ENCODE results near the gene SLC6A13.

The SLC6A13 gene

GRCh38 chr12:214003-214741, 48.5 kb downstream of the SLC6A13 start, which contains the start of gene SLC6A12:
Gene SLC6A12, minus strand, starts transcription at chr12:214157. Its CDS starts 4,171 bp downstream, at chr12:209986.
- Histone ChIP-seq H2AFZ (ENCODE audit: low read depth, low read length) (no peak within 1 kb of the TSS), H3K4me1 (ENCODE audit: insufficient read depth, low read length) (no peaks in the 10 kb centered on the region)

GRCh38 chr12:213527-213932, 49.1 kb downstream of the SLC6A13 start:
- Histone ChIP-seq H2AFZ (ENCODE audit: low read depth, low read length) (no peak overlapping the region), H3K27ac (ENCODE audit: low read length) (no peak overlapping the region), H3K9me3 (ENCODE audit: insufficient read depth, low read length, severe bottlenecking) (no peaks in the 10 kb centered on the region), H3K27me3 (ENCODE audit: insufficient read depth, low read length, poor library complexity) (peaks cover 13% of the 10 kb centered on the region), H3K4me2 (ENCODE audit: insufficient read depth, low read length) (no peak overlapping the region), H3K9ac (ENCODE audit: low read depth, low read length) (no peak overlapping the region), H4K20me1 (ENCODE audit: insufficient read depth, low read length) (0 out of 2 replicates have a peak, but pooled peaks cover 3% of the 10 kb centered on the region), H3K36me3 (ENCODE audit: insufficient read depth, low read length) (no peaks in the 10 kb centered on the region), H3K4me3 (ENCODE audit: low read depth in 1 of 2, low read length in 2 of 2) (no peak overlapping the region), H3K79me2 (ENCODE audit: insufficient read depth, low read length) (no peaks in the 10 kb centered on the region), H3K4me1 (ENCODE audit: insufficient read depth, low read length) (no peaks in the 10 kb centered on the region)
- no peak for ATAC-seq (ENCODE audit: insufficient read depth, low read depth)
- no peak for DNase-seq
- TF ChIP-seq EZH2 (IDR thresholded peaks at IDR 0.05; ENCODE audit: borderline replicate concordance, low read depth, low read length, severe bottlenecking), result no peak
- no peak for TF ChIP-seq CTCF (IDR thresholded peaks at IDR 0.05; ENCODE audit: borderline replicate concordance, extremely low read depth, low read length, poor library complexity, severe bottlenecking)

More at GRCh38 chr12:214003-214741, 48.5 kb downstream of the SLC6A13 start, which contains the start of gene SLC6A12:
- Histone ChIP-seq H3K9me3 (ENCODE audit: insufficient read depth, low read length, severe bottlenecking) (no peaks in the 10 kb centered on the region), H3K4me3 (ENCODE audit: low read depth in 1 of 2, low read length in 2 of 2) (no peak within 1 kb of the TSS), H3K9ac (ENCODE audit: low read depth, low read length) (no peak within 1 kb of the TSS), H3K27ac (ENCODE audit: low read length) (no peak within 1 kb of the TSS), H4K20me1 (ENCODE audit: insufficient read depth, low read length) (0 out of 2 replicates have a peak, but pooled peaks cover 3% of the 10 kb centered on the region), H3K27me3 (ENCODE audit: insufficient read depth, low read length, poor library complexity) (peaks cover 9% of the 10 kb centered on the region), H3K79me2 (ENCODE audit: insufficient read depth, low read length) (no peaks in the 10 kb centered on the region), H3K4me2 (ENCODE audit: insufficient read depth, low read length) (no peak within 1 kb of the TSS), H3K36me3 (ENCODE audit: insufficient read depth, low read length) (no peaks in the 10 kb centered on the region)
- ATAC-seq (ENCODE audit: insufficient read depth, low read depth) (no peak), DNase-seq (no peak)
- TF ChIP-seq CTCF (IDR thresholded peaks at IDR 0.05; ENCODE audit: borderline replicate concordance, extremely low read depth, low read length, poor library complexity, severe bottlenecking) (no peak), EZH2 (IDR thresholded peaks at IDR 0.05; ENCODE audit: borderline replicate concordance, low read depth, low read length, severe bottlenecking) (no peak)

GRCh38 chr12:212715-213526, 49.7 kb downstream of the SLC6A13 start:
- H3K4me1 ChIP-seq (ENCODE audit: insufficient read depth, low read length), result no peaks in the 10 kb centered on the region
- no peak for DNase-seq
- H3K9me3 ChIP-seq (ENCODE audit: insufficient read depth, low read length, severe bottlenecking), result no peaks in the 10 kb centered on the region
- H2AFZ ChIP-seq (ENCODE audit: low read depth, low read length), result no peak overlapping the region
- no peak overlapping the region for H3K27ac ChIP-seq (ENCODE audit: low read length)
- H3K4me3 ChIP-seq (ENCODE audit: low read depth in 1 of 2, low read length in 2 of 2), result no peak overlapping the region
- no peaks in the 10 kb centered on the region for H3K79me2 ChIP-seq (ENCODE audit: insufficient read depth, low read length)
- no peak overlapping the region for H3K4me2 ChIP-seq (ENCODE audit: insufficient read depth, low read length)
- H3K9ac ChIP-seq (ENCODE audit: low read depth, low read length), result no peak overlapping the region
- H4K20me1 ChIP-seq (ENCODE audit: insufficient read depth, low read length), result 0 out of 2 replicates have a peak, but pooled peaks cover 3% of the 10 kb centered on the region
- ATAC-seq (ENCODE audit: insufficient read depth, low read depth), result no peak
- TF ChIP-seq CTCF (IDR thresholded peaks at IDR 0.05; ENCODE audit: borderline replicate concordance, extremely low read depth, low read length, poor library complexity, severe bottlenecking) (no peak), EZH2 (IDR thresholded peaks at IDR 0.05; ENCODE audit: borderline replicate concordance, low read depth, low read length, severe bottlenecking) (no peak)
- no peaks in the 10 kb centered on the region for H3K36me3 ChIP-seq (ENCODE audit: insufficient read depth, low read length)
- H3K27me3 ChIP-seq (ENCODE audit: insufficient read depth, low read length, poor library complexity), result peaks cover 13% of the 10 kb centered on the region
